Heart left ventricle (tissue), 13 donors: ENCODE measurements around the gene RFWD3.

ENCODE experiments used
- POLR2A ChIP-seq, 2 donors: fragments of 450-650 bp; IDR thresholded peaks; one replicate each; pipeline ENCODE4 v1.6.1; 2017; ENCODE audit warnings: antibody characterized with exemption in 2 of 2, mild to moderate bottlenecking in 2 of 2, moderate library complexity in 2 of 2
- TF ChIP-seq, protein P1 (sequence below), 12 donors: fragments of 200-600 bp; sonication (generic) in 4 of 12; IDR thresholded peaks; one replicate each; pipeline versions ENCODE4 v1.5.0 to v1.8.0; 2018 to 2022; ENCODE audit warnings: antibody characterized with exemption in 12 of 12, mild to moderate bottlenecking in 5 of 12
- donor health status: ischemic (EF 13 %, LVEDD 7.1; RV severe dilation, severe dysfunction).
- donor health status: DM: no; HTN: yes; CAD: no.
- donor health status: DM: no; HTN: no; CAD: no.
- donor health status: ischemic (EF 25% LVEDD 6.9; RV normal size, moderate dysfunction).
- donor health status: ischemic (EF 25% LVEDD 5.7; RV mildly dilated, moderate dysfunction).
- donor health status: ischemic (EF 35%, LVEDD 5.7; RV mildly dilated, moderate dysfunction).
- donor health status: nonischemic (EF 11% LVEDD 7.7; RV severe dilation, severe dysfunction).
- donor health status: DM: yes; HTN: yes; CAD: no.
- donor health status: PGD.
- donor health status: ischemic (EF 29% LVEDD 5.4; RV normal size, mild dysfunction).
- donor health status: nonischemic (EF 23%, LVEDD 6.1; RV moderate dilation, normal function).

DNA sequence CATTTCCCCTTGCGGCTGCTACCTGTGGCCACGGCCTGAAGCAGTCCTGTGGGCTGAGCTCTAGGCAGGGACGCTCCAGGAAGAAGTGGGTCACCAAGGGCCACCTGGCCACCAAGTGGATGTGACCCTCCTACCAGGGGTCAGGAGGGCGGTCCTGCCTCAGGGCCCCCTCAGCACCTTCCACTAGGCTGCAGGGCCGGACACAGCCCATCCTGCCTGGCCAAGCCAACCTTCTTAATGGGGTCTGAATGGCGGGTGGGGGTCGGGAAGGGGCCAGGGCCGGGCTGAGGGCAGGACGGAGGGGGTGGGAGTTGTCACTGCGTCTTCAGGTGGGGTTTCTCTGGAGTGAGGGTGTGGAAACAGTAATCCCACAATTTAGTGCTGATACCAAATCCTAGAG, 47.2 kb upstream of the RFWD3 start:
- TF ChIP-seq, protein P1, sequence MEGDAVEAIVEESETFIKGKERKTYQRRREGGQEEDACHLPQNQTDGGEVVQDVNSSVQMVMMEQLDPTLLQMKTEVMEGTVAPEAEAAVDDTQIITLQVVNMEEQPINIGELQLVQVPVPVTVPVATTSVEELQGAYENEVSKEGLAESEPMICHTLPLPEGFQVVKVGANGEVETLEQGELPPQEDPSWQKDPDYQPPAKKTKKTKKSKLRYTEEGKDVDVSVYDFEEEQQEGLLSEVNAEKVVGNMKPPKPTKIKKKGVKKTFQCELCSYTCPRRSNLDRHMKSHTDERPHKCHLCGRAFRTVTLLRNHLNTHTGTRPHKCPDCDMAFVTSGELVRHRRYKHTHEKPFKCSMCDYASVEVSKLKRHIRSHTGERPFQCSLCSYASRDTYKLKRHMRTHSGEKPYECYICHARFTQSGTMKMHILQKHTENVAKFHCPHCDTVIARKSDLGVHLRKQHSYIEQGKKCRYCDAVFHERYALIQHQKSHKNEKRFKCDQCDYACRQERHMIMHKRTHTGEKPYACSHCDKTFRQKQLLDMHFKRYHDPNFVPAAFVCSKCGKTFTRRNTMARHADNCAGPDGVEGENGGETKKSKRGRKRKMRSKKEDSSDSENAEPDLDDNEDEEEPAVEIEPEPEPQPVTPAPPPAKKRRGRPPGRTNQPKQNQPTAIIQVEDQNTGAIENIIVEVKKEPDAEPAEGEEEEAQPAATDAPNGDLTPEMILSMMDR (IDR thresholded peaks at IDR 0.05), result no peak
- TF ChIP-seq POLR2A (IDR thresholded peaks at IDR 0.05), result no peak
